ENCODE data around the gene NDFIP1.
"Not testable (repeated sequence)": the region's sequence is repeated elsewhere in the genome, so short reads cannot be mapped to it uniquely, and the experiment has no call there.

Gene NDFIP1, protein sequence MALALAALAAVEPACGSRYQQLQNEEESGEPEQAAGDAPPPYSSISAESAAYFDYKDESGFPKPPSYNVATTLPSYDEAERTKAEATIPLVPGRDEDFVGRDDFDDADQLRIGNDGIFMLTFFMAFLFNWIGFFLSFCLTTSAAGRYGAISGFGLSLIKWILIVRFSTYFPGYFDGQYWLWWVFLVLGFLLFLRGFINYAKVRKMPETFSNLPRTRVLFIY

GRCh38 chr5:142108432-142109330 lies at the start of gene NDFIP1:
Gene NDFIP1 (plus strand): TSS chr5:142108779. CDS start chr5:142108975, 196 bp downstream.
- peak; percentile 94 for DNase-seq (ENCODE audit: low spot score)

DNA sequence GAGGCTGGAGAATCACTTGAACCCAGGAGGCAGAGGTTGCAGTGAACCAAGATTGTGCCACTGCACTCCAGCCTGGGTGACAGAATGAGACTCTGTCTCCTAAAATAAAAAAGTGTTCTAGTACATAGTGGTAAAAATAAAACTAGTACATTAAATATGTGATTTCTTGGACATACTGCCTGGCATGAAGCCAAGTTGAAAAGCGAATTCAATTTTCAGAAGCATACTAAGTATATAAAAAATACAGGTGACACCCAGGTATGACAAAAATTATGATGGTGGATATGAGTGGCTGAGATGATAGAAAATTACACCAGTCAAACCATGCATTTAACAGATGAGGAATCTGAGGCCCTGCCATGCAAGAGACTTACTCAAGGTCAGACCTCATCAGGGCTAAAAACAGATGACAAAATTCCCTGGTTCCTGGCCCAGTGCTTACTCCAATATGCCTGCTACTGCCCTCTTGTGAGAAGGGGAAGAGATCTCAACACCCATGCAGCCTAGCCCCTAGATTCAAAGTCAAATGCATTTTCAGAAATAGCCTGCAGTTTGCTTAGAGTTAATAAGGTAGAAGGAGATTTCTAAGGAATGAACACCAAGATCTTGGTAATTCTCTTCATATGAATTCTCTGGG lies 49.2 kb upstream of the NDFIP1 start:
- DNase-seq (ENCODE audit: low spot score): peak; percentile 37

DNA sequence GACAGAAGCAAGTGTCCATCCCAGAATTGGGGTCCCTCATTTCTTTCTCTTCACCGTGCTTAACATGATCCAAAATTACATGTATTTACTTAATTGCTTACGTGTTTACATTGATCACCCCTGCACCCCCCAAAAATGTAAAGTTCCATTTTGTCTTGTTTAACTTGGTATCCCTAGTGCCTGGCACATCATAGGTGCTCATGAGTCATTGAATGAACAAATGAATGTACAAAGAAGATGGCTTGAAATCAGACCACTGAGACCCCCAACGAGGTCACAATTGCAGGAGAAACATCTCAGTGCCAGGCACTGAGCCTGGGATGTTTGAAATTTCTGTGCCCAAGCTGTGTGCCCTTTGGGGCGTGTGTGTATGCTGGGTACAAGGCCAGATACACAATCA lies 45.2 kb upstream of the NDFIP1 start:
- no peak for DNase-seq (ENCODE audit: low spot score)

DNA sequence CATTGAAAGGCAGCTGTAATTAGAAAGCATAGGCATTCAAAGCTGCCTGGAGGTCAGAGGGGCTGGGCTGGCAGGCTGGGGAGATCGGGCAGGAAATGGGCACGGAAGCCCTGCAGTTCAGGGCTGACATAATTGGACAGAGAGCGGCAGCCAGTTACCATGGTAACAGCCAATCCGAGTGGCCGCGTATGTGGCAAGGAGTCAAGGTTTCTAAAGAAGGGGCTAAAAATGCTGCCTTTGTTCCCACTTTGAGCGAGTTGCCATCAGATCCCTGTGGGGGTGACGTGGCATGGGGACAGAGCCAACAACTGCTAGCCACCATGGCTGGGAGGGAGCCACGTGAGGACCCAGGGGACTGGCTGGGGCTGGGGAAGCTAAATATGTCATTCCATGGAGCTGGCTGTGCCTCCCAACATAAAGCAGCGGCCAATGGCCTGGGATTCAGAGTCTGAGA lies 44.7 kb upstream of the NDFIP1 start:
- peak; percentile 85 for DNase-seq (ENCODE audit: low spot score)

DNA sequence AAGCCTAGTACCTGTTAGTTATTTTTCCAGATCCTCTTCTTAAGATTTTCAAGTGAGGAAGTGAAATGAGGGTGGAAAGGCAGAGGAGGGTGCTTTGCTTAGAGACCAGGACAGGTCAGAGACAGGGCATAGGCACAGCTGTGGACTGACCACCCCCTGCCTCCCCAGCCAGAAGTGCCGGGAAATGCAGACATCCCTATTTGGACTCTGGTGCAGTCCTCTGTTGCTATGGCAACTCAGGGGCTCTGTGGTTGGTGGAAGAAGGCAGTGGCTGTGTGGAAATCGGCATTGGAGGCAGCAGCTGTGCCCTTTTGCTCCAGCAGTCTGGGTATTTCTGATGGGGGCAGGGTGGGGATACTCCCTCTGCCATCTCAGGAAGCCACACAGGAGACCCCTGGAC lies 43.3 kb upstream of the NDFIP1 start:
- no peak for DNase-seq (ENCODE audit: low spot score)

GRCh38 chr5:142069606-142070399 lies 38.8 kb upstream of the NDFIP1 start:
- DNase-seq (ENCODE audit: low spot score): no peak

DNA sequence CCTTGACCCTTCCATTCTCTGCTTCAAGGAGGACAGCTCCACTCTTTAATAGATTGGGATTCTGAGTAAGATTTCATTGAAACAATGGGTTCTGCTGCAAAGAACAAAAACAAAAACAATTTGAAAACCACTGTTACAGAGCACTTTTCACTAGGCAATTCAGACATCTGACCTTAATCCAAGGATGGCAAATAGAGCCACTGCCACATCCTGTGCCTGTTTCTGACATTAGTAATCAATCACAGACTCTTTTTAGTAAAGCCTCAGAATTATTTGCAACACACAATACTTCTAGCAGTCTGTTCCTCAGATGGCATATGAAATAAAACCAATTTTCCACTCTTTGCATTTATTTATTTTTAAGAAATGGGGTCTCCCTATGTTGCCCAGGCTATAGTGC lies 37.8 kb upstream of the NDFIP1 start:
- DNase-seq (ENCODE audit: low spot score): no peak

DNA sequence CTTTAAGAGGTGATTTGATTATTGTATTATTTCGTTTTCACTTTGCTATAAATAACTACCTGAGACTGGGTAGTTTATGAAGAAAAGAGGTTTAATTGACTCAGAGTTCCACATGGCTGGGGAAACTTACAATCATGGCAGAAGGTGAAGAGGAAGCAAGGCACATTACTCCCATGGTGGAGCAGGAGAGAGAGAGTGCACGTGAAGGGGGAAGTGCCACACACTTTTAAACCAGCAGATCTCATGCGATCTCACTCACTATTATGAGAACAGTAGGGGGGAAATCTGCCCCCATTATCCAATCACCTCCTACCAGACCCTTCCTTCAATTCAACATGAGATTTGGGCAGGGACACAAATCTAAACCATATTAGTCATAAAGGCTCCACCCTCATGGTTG lies 36.1 kb upstream of the NDFIP1 start:
- no peak for DNase-seq (ENCODE audit: low spot score)

- DNase-seq (ENCODE audit: low spot score): no peak
These were observed 35.1 kb upstream of the NDFIP1 start for GRCh38 chr5:142073362-142073988.

DNA sequence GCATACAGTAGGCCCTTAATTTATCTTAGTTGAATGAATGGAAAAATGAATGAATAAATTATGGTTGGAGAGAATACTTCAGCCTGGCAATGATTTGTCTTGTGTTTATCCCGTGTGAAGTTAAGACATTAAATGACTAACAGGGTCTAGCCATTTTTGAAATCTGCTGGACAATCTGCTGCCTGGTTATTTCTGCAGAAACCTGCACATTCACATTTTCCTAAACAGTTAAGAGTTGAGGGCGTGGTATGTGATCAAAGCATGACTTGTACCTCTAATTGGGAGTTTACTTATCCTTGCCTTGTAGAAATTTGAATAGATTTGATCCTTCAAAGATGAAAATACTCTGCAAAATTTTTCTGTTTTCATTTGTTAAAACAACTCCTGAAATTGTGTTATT lies 34.6 kb upstream of the NDFIP1 start:
- DNase-seq (ENCODE audit: low spot score): no peak

DNA sequence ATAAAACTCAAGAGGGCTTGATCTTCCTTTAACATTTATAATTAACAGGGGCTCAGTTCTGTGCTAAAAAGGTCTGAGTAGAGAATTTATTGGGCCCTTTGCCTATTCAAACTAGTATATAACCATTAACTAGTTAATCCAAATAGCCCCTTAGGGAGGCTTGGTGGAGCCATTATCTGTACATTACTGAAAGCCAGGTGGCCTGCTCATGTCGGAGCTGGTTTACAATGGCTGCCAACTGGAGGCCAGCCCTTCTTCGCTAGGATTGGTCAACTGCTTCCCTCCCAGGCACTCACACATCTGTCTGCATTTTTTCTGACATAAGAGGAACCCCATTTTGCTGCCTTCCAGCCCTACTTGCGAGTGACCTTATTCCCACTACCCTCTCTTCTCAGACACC lies 30.4 kb upstream of the NDFIP1 start:
- no peak for DNase-seq (ENCODE audit: low spot score)

- DNase-seq (ENCODE audit: low spot score): no peak
These were observed 29.9 kb upstream of the NDFIP1 start for GRCh38 chr5:142078706-142079105.

- no peak for DNase-seq (ENCODE audit: low spot score)
These were observed 29.3 kb upstream of the NDFIP1 start for GRCh38 chr5:142079306-142079721.

DNA sequence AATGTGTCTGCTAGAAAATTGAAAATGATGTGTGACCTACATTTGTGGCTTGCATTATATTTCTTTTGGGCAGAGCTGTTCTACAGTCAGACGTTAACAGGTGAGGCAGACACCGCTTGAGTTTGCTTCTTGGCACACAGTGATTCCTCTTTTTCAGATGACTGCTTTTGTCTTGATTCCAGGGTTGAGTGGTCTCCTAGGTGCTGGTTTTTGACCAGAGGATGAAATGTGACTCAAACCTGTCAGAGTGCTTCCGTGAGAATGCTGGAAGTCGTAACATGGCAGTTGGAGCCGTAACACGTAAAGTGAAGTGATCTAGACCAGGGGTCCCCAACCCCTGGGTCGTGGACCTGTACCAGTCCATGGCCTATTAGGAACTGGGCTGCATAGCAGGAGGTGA lies 28.3 kb upstream of the NDFIP1 start:
- DNase-seq (ENCODE audit: low spot score): no peak

DNA sequence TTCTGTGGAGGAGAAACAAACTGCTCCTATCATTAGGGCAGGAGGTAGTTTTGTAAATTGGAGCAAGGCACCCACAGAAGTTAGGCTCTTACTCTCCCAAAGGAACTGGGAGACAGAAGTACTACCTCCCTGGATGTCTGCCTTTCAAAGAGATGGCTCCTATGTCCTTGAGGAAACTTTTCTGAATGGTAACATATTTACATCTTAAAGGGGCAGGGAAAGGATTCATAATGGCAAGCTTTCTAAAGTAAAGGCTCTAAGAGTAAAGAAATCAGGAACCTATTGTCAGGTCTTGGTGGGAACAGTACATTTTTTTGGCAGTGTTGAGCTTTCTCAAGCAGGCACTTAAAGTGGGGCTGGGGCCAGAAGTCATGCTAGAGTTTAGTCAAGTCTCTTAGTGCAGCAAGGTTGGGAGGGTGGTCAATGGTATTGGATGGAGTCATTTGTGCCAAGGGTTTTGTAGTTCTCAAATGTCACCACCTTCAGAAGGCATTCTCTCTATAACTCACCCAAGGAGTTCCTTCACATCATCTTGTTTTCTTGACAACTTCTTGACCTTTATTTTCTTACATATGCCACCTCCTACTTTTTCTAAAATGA lies 26.3 kb upstream of the NDFIP1 start:
- no peak for DNase-seq (ENCODE audit: low spot score)

- DNase-seq (ENCODE audit: low spot score): no peak
These were observed 22.4 kb upstream of the NDFIP1 start for GRCh38 chr5:142086229-142086628.

DNA sequence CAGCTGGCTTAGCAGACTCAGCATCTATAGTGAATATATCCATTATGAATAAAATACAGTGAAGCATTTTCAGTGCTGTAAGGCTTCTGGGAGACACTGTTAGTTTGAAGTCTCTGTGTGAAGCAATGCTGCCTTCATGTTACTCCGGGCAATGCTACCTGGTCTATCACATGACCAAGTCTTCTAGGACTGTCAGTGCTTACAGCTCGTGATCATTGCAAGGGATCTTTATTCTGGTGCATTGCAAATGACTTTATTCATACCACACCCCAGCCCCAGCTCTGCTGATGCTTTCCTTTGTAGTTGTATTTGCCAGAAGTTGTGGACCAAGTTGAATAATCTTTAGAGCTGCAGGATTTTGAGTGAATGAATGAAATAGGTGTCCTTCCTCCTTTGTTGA lies 21.9 kb upstream of the NDFIP1 start:
- no peak for DNase-seq (ENCODE audit: low spot score)

- DNase-seq (ENCODE audit: low spot score): no peak
These were observed 20.5 kb upstream of the NDFIP1 start for GRCh38 chr5:142087920-142088679.

- DNase-seq (ENCODE audit: low spot score): not testable (repeated sequence)
These were observed 19.6 kb upstream of the NDFIP1 start for GRCh38 chr5:142088855-142089479.

GRCh38 chr5:142091012-142091411 lies 17.6 kb upstream of the NDFIP1 start:
- DNase-seq (ENCODE audit: low spot score): no peak
